Stomach (tissue), 4 donors: Measurements from ENCODE around the gene PTPN22.

Experiments used
- CTCF ChIP-seq, 7 experiments: fragments of 450-650 bp in 4 of 7; fragments of 200-600 bp in 3 of 7; sonication (generic) in 3 of 7; IDR thresholded peaks; one replicate each; pipeline ENCODE4 v1.5.1; 2016 to 2019; ENCODE audit warnings: antibody characterized with exemption in 7 of 7, control low read depth in 2 of 7, mild to moderate bottlenecking in 1 of 7
- POLR2A ChIP-seq, 4 donors: fragments of 450-650 bp; IDR thresholded peaks; one replicate each; pipeline ENCODE4 v1.6.1; 2016; ENCODE audit warnings: antibody characterized with exemption in 4 of 4, control low read depth in 2 of 4, mild to moderate bottlenecking in 1 of 4, moderate library complexity in 1 of 4
- POLR2AphosphoS5 ChIP-seq, 3 donors: sonication (generic); formaldehyde crosslinking; IDR thresholded peaks; one replicate each; pipeline ENCODE4 v1.6.1; 2016; ENCODE audit warnings: antibody characterized with exemption in 3 of 3

GRCh38 chr1:113813218-113813617 lies 58.3 kb downstream of the PTPN22 start:
- no peak for TF ChIP-seq CTCF (IDR thresholded peaks at IDR 0.05)
- no peak for TF ChIP-seq POLR2A (IDR thresholded peaks at IDR 0.05)
- TF ChIP-seq POLR2AphosphoS5 (IDR thresholded peaks at IDR 0.05), result no peak
